Testis (tissue), 2 donors: ENCODE results near the gene GRID2.

Experiments
- POLR2A ChIP-seq: fragments of 450-650 bp; IDR thresholded peaks from one replicate; pipeline ENCODE4 v1.6.1; 2017; ENCODE audit warnings: antibody characterized with exemption, mild to moderate bottlenecking, moderate library complexity
- TF ChIP-seq, protein P1 (sequence below), 3 experiments: fragments of 450-650 bp in 2 of 3; fragments of 200-600 bp in 1 of 3; sonication (generic) in 1 of 3; IDR thresholded peaks; one replicate each; pipeline ENCODE4 v1.5.1; 2016 to 2019; ENCODE audit warnings: antibody characterized with exemption in 3 of 3, mild to moderate bottlenecking in 2 of 3, moderate library complexity in 1 of 3

DNA sequence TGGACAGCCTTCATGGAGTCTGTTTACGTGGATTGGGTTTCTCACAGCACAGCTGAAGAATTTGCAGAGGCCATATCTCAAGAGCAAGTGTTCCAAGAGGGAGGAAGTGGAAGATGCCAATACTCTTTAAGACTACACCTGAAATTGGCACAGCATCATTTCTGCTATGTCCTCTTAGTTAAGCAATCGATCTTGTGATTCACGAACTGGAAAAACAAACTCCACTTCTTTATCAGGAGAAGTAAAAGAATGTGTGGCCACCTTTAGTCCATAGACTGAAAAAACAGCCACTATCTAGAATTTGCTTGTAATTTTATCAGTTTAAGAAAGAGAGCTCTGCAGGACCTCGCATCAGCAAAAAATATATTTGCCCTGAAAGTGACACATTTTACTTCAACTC is 1051.6 kb downstream of the GRID2 start:
- TF ChIP-seq, protein P1, sequence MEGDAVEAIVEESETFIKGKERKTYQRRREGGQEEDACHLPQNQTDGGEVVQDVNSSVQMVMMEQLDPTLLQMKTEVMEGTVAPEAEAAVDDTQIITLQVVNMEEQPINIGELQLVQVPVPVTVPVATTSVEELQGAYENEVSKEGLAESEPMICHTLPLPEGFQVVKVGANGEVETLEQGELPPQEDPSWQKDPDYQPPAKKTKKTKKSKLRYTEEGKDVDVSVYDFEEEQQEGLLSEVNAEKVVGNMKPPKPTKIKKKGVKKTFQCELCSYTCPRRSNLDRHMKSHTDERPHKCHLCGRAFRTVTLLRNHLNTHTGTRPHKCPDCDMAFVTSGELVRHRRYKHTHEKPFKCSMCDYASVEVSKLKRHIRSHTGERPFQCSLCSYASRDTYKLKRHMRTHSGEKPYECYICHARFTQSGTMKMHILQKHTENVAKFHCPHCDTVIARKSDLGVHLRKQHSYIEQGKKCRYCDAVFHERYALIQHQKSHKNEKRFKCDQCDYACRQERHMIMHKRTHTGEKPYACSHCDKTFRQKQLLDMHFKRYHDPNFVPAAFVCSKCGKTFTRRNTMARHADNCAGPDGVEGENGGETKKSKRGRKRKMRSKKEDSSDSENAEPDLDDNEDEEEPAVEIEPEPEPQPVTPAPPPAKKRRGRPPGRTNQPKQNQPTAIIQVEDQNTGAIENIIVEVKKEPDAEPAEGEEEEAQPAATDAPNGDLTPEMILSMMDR (IDR thresholded peaks at IDR 0.05) = no peak
- TF ChIP-seq POLR2A = no peak
